GM18519 (cell line): ENCODE measurements around the gene ALKBH1.
"Not testable (repeated sequence)": the region's sequence is repeated elsewhere in the genome, so short reads cannot be mapped to it uniquely, and the experiment has no call there.

Experiments
- ATAC-seq: cut with Tn5 transposase; IDR thresholded peaks from one replicate; pipeline ENCODE4 v1.9.1; 2021; ENCODE audit warnings: mild to moderate bottlenecking, moderate library complexity; ENCODE audit not compliant: unreplicated experiment, low FRiP score

The ALKBH1 gene

GRCh38 chr14:77674931-77675330 is 32.9 kb downstream of the ALKBH1 start:
- ATAC-seq = no peak

GRCh38 chr14:77673193-77673592 is 34.6 kb downstream of the ALKBH1 start:
- no peak for ATAC-seq

GRCh38 chr14:77667331-77667730 is 40.5 kb downstream of the ALKBH1 start:
- no peak for ATAC-seq

GRCh38 chr14:77663293-77663692 is 44.5 kb downstream of the ALKBH1 start:
- no peak for ATAC-seq

- ATAC-seq = not testable (repeated sequence)
Observed at GRCh38 chr14:77661562-77661961, 46.3 kb downstream of the ALKBH1 start.

- ATAC-seq = no peak
Observed at GRCh38 chr14:77660754-77661153, 47.1 kb downstream of the ALKBH1 start.

GRCh38 chr14:77659831-77660230 is 48.0 kb downstream of the ALKBH1 start:
- no peak for ATAC-seq

GRCh38 chr14:77657280-77657679 is 50.5 kb downstream of the ALKBH1 start:
- ATAC-seq = no peak

GRCh38 chr14:77654001-77654441 is 53.8 kb downstream of the ALKBH1 start:
- no peak for ATAC-seq

- no peak for ATAC-seq
Observed at GRCh38 chr14:77649326-77649725, 58.5 kb downstream of the ALKBH1 start.

- ATAC-seq = no peak
Observed at GRCh38 chr14:77648520-77649200, 59.2 kb downstream of the ALKBH1 start.

GRCh38 chr14:77647853-77648252 is 60.0 kb downstream of the ALKBH1 start:
- ATAC-seq = no peak

- ATAC-seq = no peak
Observed at GRCh38 chr14:77646907-77647306, 60.9 kb downstream of the ALKBH1 start.

- no peak for ATAC-seq
Observed at GRCh38 chr14:77645520-77646230, 62.1 kb downstream of the ALKBH1 start.

- ATAC-seq = no peak
Observed at GRCh38 chr14:77642407-77642806, 65.4 kb downstream of the ALKBH1 start.

- no peak for ATAC-seq
Observed at GRCh38 chr14:77641534-77642341, 66.1 kb downstream of the ALKBH1 start.

GRCh38 chr14:77640756-77641533 is 66.9 kb downstream of the ALKBH1 start:
- ATAC-seq = no peak

- no peak for ATAC-seq
Observed at GRCh38 chr14:77638771-77639171, 69.1 kb downstream of the ALKBH1 start.

GRCh38 chr14:77635869-77636268 is 72.0 kb downstream of the ALKBH1 start:
- ATAC-seq = not testable (repeated sequence)

- not testable (repeated sequence) for ATAC-seq
Observed at GRCh38 chr14:77635466-77635865, 72.4 kb downstream of the ALKBH1 start.
